Activated naive CD8-positive, alpha-beta T cell (primary cell): ENCODE results near the gene BRD1.
"Not testable (repeated sequence)": the region's sequence is repeated elsewhere in the genome, so short reads cannot be mapped to it uniquely, and the experiment has no call there.

ENCODE experiments used
- H3K27ac Mint-ChIP-seq: one replicate; pipeline ENCODE4 v1.8.0; 2021; ENCODE audit warnings: mixed read lengths
- H3K27me3 Mint-ChIP-seq: one replicate; pipeline ENCODE4 v1.8.0; 2021; ENCODE audit warnings: mixed read lengths
- H3K36me3 Mint-ChIP-seq: one replicate; pipeline ENCODE4 v1.8.0; 2021; ENCODE audit warnings: mixed read lengths
- H3K4me1 Mint-ChIP-seq: one replicate; pipeline ENCODE4 v1.8.0; 2021; ENCODE audit warnings: low read depth, mixed read lengths
- H3K4me3 Mint-ChIP-seq: one replicate; pipeline ENCODE4 v1.8.0; 2021; ENCODE audit warnings: mild to moderate bottlenecking, mixed read lengths
- H3K9me3 Mint-ChIP-seq: one replicate; pipeline ENCODE4 v1.8.0; 2021; ENCODE audit warnings: low read depth, mixed read lengths

The BRD1 gene

DNA sequence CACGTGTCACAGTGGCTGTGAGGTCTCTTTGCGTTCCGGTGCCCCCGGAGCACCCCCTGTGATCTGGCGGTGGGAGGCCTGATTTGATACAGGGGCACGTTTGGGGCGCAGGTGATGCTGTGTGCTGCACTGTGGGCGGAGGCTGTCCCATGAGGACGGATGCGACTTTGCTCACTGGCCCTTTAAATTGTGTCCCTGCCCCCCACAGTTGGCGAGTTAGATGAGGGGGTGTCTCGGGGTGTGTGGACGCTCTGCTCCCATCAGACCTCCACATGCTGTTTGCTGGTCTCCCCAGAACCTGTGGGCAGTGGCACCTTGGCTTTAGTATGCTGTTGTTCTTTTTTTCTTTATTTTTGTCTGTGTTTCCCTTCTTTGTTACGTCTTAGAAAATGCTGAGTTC, 31.2 kb upstream of the BRD1 start:
- H3K27me3 Mint-ChIP-seq = no peaks in the 10 kb centered on the region
- peaks cover 57% of the 10 kb centered on the region for H3K4me1 Mint-ChIP-seq
- H3K4me3 Mint-ChIP-seq = no peak overlapping the region
- no peak overlapping the region for H3K27ac Mint-ChIP-seq
- peaks cover 2% of the 10 kb centered on the region for H3K36me3 Mint-ChIP-seq
- no peaks in the 10 kb centered on the region for H3K9me3 Mint-ChIP-seq

GRCh38 chr22:49856766-49857618, 29.3 kb upstream of the BRD1 start:
- no peak overlapping the region for H3K4me3 Mint-ChIP-seq
- no peak overlapping the region for H3K27ac Mint-ChIP-seq
- peaks cover 2% of the 10 kb centered on the region for H3K36me3 Mint-ChIP-seq
- H3K27me3 Mint-ChIP-seq = no peaks in the 10 kb centered on the region
- H3K4me1 Mint-ChIP-seq = peaks cover 49% of the 10 kb centered on the region
- no peaks in the 10 kb centered on the region for H3K9me3 Mint-ChIP-seq

GRCh38 chr22:49856343-49856742, 28.7 kb upstream of the BRD1 start:
- H3K9me3 Mint-ChIP-seq = no peaks in the 10 kb centered on the region
- H3K4me3 Mint-ChIP-seq = peak overlapping the region; percentile 91
- no peaks in the 10 kb centered on the region for H3K27me3 Mint-ChIP-seq
- peaks cover 2% of the 10 kb centered on the region for H3K36me3 Mint-ChIP-seq
- peaks cover 49% of the 10 kb centered on the region for H3K4me1 Mint-ChIP-seq
- no peak overlapping the region for H3K27ac Mint-ChIP-seq

GRCh38 chr22:49855251-49855911, 27.7 kb upstream of the BRD1 start:
- peaks cover 2% of the 10 kb centered on the region for H3K36me3 Mint-ChIP-seq
- H3K4me3 Mint-ChIP-seq = peak overlapping the region; percentile 91
- no peaks in the 10 kb centered on the region for H3K9me3 Mint-ChIP-seq
- no peaks in the 10 kb centered on the region for H3K27me3 Mint-ChIP-seq
- H3K4me1 Mint-ChIP-seq = peaks cover 47% of the 10 kb centered on the region
- peak overlapping the region; percentile 87 for H3K27ac Mint-ChIP-seq

- peak overlapping the region; percentile 87 for H3K27ac Mint-ChIP-seq
- H3K4me3 Mint-ChIP-seq = peak overlapping the region; percentile 91
- H3K9me3 Mint-ChIP-seq = no peaks in the 10 kb centered on the region
- peaks cover 46% of the 10 kb centered on the region for H3K4me1 Mint-ChIP-seq
- H3K27me3 Mint-ChIP-seq = no peaks in the 10 kb centered on the region
- peaks cover 2% of the 10 kb centered on the region for H3K36me3 Mint-ChIP-seq
Observed at GRCh38 chr22:49853981-49854831, 26.5 kb upstream of the BRD1 start.

GRCh38 chr22:49852898-49853894, 25.5 kb upstream of the BRD1 start, which contains the start of gene ZBED4:
ZBED4 (plus strand) TSS chr22:49853844; CDS start chr22:49883663, 29,819 bp downstream.
- Mint-ChIP-seq H3K36me3 (no peaks in the 10 kb centered on the region), H3K4me3 (peak within 1 kb of the TSS; percentile 91), H3K27me3 (no peaks in the 10 kb centered on the region), H3K9me3 (no peaks in the 10 kb centered on the region), H3K27ac (peak within 1 kb of the TSS; percentile 87), H3K4me1 (peaks cover 37% of the 10 kb centered on the region)

- Mint-ChIP-seq H3K27ac (peak overlapping the region; percentile 46), H3K4me3 (peak overlapping the region; percentile 65), H3K4me1 (peaks cover 33% of the 10 kb centered on the region)
- not testable (repeated sequence) for H3K36me3 Mint-ChIP-seq, H3K27me3 Mint-ChIP-seq, H3K9me3 Mint-ChIP-seq
Observed at GRCh38 chr22:49852568-49852897, 24.9 kb upstream of the BRD1 start.

DNA sequence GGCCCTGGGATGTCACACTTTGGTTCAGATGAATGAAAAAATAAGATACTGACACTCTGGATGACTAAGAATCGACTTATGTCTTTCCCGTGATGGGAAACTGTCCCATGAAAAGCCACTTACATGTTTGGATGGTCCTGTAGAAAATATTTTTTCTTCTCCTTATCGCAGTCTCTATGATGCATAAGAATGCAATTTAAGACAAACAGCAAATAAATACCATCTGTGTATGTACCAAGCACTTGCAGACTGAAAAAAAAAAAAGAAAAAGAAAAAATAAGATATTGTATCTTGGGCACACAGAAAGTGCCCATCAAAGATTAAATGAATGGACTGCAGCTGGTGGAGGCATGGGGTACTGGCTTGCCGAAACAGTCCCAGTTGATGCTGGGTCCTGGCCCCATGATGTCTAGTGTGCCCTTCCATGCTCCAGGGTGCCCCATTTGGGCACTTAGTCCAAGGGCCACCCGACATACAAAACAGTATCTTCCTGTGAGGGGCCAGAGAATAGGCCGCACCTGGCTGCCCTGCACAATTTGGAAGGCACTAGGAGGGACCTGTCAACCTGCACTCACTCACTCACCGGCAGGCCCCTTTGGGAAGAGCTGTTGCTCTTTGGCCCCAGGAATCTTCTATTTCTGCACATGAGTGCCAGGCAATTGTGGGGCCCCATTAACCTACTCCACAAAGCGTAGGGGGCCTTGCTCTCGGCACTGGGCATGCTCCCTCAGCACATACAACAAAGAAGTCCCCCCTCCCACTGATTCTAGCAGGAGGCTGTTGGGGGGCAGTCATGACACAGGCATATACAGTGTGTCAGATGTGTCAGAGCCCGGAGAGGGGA, 23.5 kb upstream of the BRD1 start:
- no peaks in the 10 kb centered on the region for H3K36me3 Mint-ChIP-seq
- H3K4me3 Mint-ChIP-seq = peak overlapping the region; percentile 69

GRCh38 chr22:49850021-49850911, 22.6 kb upstream of the BRD1 start:
- no peaks in the 10 kb centered on the region for H3K27me3 Mint-ChIP-seq
- H3K27ac Mint-ChIP-seq = no peak overlapping the region
- no peaks in the 10 kb centered on the region for H3K36me3 Mint-ChIP-seq
- peak overlapping the region; percentile 57 for H3K4me3 Mint-ChIP-seq
- H3K4me1 Mint-ChIP-seq = peaks cover 19% of the 10 kb centered on the region
- no peaks in the 10 kb centered on the region for H3K9me3 Mint-ChIP-seq

More for the DNA sequence above, 23.5 kb upstream of the BRD1 start:
- Mint-ChIP-seq H3K4me1 (peaks cover 28% of the 10 kb centered on the region), H3K27ac (peak overlapping the region; percentile 73), H3K27me3 (no peaks in the 10 kb centered on the region), H3K9me3 (no peaks in the 10 kb centered on the region)

DNA sequence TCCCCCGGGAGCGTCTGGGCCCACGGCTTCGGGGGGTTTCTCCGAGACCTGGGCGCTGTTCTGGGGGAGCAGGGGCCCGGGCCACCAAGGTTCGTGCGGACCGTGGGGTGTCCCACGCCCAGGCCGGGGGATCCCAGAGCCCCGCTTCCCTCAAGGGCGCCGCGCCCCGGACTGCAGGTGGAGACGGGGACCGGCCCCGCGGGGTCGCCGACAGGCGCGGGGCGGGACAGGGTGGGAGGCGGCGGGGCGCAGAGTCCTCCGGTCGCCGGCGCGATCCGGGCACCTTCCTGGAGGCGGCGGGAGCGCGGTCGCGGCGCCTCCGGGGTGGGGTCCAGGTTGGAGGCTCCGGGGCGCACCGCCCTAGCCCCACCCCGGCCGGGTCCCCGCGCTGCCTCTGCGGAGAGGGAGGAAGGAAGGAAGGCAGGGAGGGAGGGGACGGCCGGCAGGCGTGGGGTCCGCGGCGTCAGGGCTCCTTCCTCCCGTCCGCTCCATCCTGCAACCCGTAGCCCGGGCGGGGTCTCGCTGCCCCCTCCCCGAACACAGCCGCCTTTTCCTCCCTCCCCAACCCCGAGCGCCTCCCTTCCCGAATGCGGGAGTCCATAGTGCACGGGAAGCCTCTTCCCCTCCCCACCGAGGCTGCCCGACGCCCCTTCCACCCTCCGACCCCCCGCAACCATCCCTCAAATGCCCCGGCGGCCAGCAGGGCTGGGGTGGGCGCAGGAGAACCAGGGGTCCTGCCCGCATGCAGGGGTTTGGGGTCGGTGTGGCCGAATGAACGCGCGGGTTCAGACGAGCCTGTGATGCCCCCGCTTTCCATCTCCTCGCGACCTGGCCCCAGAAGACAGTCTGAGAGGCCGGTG, 21.7 kb upstream of the BRD1 start:
- H3K9me3 Mint-ChIP-seq = no peaks in the 10 kb centered on the region
- peaks cover 10% of the 10 kb centered on the region for H3K4me1 Mint-ChIP-seq
- no peaks in the 10 kb centered on the region for H3K27me3 Mint-ChIP-seq
- H3K4me3 Mint-ChIP-seq = peak overlapping the region; percentile 56
- H3K36me3 Mint-ChIP-seq = no peaks in the 10 kb centered on the region
- H3K27ac Mint-ChIP-seq = no peak overlapping the region

- Mint-ChIP-seq H3K36me3 (no peaks in the 10 kb centered on the region), H3K4me3 (no peak overlapping the region), H3K27ac (no peak overlapping the region), H3K27me3 (no peaks in the 10 kb centered on the region), H3K9me3 (no peaks in the 10 kb centered on the region), H3K4me1 (peaks cover 10% of the 10 kb centered on the region)
Observed at GRCh38 chr22:49848690-49849160, 21.1 kb upstream of the BRD1 start.
